ENCODE measurements around the gene MAFG. TPM values are rescaled to one million over a fixed set of nuclear protein-coding genes. Genes with fewer than 3 reads are reported as not detected.

Gene MAFG
- total RNA-seq (2022) (28.9 and 29.1 TPM in 2 replicates), Bru-seq, nascent RNA (percentile 77 among the genes with signal in this experiment), BruChase-seq, experiment 1, labeled RNA remaining after a 2-hour chase (percentile 96 among the genes with signal in this experiment), BruChase-seq, experiment 2, labeled RNA remaining after a 6-hour chase (percentile 85 among the genes with signal in this experiment)
- long read RNA-seq, full-length matches to known transcripts: 48 of 65 reads
- long read RNA-seq, partial matches to known transcripts: 1 of 65 reads
- long read RNA-seq, other reads (novel, unspliced or antisense): 16 of 65 reads

GRCh38 chr17:81927653-81928543, at the start of gene MAFG:
MAFG (minus strand) TSS chr17:81927735; CDS start chr17:81923185, 4,550 bp downstream.
- Mint-ChIP-seq H3K4me3 (ENCODE audit: unreplicated experiment) (peak within 1 kb of the TSS; percentile 77), H3K4me1 (ENCODE audit: low read depth, unreplicated experiment) (peaks cover 24% of the 10 kb centered on the region), H3K9me3 (ENCODE audit: unreplicated experiment) (no peaks in the 10 kb centered on the region), H3K36me3 (ENCODE audit: insufficient read depth, unreplicated experiment) (peaks cover 28% of the 10 kb centered on the region), H3K27me3 (ENCODE audit: insufficient read depth, unreplicated experiment) (no peaks in the 10 kb centered on the region), H3K27ac (ENCODE audit: unreplicated experiment) (peak within 1 kb of the TSS; percentile 85)
- BruUV-seq (replicated peaks): no TSS peak
- POLR2A ChIA-PET: interaction anchor here (0.5 to 1.7 kb wide), 8 partner anchors 10 to 454 kb away, joined by 3 to 11 read pairs (median 4); partner anchors contain the start of genes CENPX, LRRC45 and SIRT7
- Histone ChIP-seq H3K36me3 (ENCODE audit: control insufficient read depth, insufficient read depth, low read length) (no peaks in the 10 kb centered on the region), H3K4me1 (peaks cover 14% of the 10 kb centered on the region), H3K27me3 (replicated peaks; ENCODE audit: control insufficient read depth, insufficient read depth, low read length) (no peaks in the 10 kb centered on the region), H3K4me3 (ENCODE audit: low read depth, low read length) (peak within 1 kb of the TSS; percentile 89), H3K9me3 (no peaks in the 10 kb centered on the region)
- peak; percentile 22 to 26 for TF ChIP-seq CTCF (IDR thresholded peaks at IDR 0.05; ENCODE audit: insufficient read depth in 1 of 2, low read depth in 1 of 2, low read length in 1 of 2, severe bottlenecking in 1 of 2, unreplicated experiment in 1 of 2)
- intact Hi-C loops (cut with micrococcal nuclease; ENCODE audit: unreplicated experiment): loop anchor here (2.0 to 5.0 kb wide), 3 partner anchors 17 to 594 kb away; partner anchors contain the start of genes CENPX, LRRC45 and PCYT2
- peak; percentile 90 to 94 for DNase-seq
- CTCF ChIA-PET: interaction anchor here (0.5 to 2.1 kb wide), 19 partner anchors 9 to 197 kb away, joined by 3 to 11 read pairs (median 3); partner anchors contain the start of genes ANAPC11, DCXR, NOTUM and PYCR1

GRCh38 chr17:81976332-81977210, 49.0 kb upstream of the MAFG start:
- Histone ChIP-seq H3K9me3 (peaks cover 12% of the 10 kb centered on the region), H3K27me3 (replicated peaks; ENCODE audit: control insufficient read depth, insufficient read depth, low read length) (no peaks in the 10 kb centered on the region), H3K4me1 (peaks cover 8% of the 10 kb centered on the region; the same call in 1 of the 2 replicates), H3K36me3 (ENCODE audit: control insufficient read depth, insufficient read depth, low read length) (no peaks in the 10 kb centered on the region), H3K4me3 (ENCODE audit: low read depth, low read length) (peak overlapping the region; percentile 79)
- Mint-ChIP-seq H3K9me3 (ENCODE audit: unreplicated experiment) (no peaks in the 10 kb centered on the region), H3K27me3 (ENCODE audit: insufficient read depth, unreplicated experiment) (no peaks in the 10 kb centered on the region), H3K36me3 (ENCODE audit: insufficient read depth, unreplicated experiment) (peaks cover 42% of the 10 kb centered on the region), H3K27ac (ENCODE audit: unreplicated experiment) (peak overlapping the region; percentile 97), H3K4me3 (ENCODE audit: unreplicated experiment) (peak overlapping the region; percentile 98), H3K4me1 (ENCODE audit: low read depth, unreplicated experiment) (peaks cover 5% of the 10 kb centered on the region)
- ChIA-PET POLR2A (interaction anchor here (0.5 to 1.0 kb wide), 5 partner anchors 9 to 120 kb away, joined by 3 to 7 read pairs (median 7); no protein-coding TSS in a partner anchor), CTCF (interaction anchor here (0.5 to 1.4 kb wide), 3 partner anchors 8 to 43 kb away, joined by 3 to 11 read pairs (median 5); no protein-coding TSS in a partner anchor)
- intact Hi-C loops (cut with micrococcal nuclease; ENCODE audit: unreplicated experiment): loop anchor here (1.0 kb wide), 2 partner anchors 8 to 47 kb away; partner anchors contain the start of gene LRRC45
- no peak for TF ChIP-seq CTCF (IDR thresholded peaks at IDR 0.05; ENCODE audit: insufficient read depth in 1 of 2, low read depth in 1 of 2, low read length in 1 of 2, severe bottlenecking in 1 of 2, unreplicated experiment in 1 of 2)
- TSS peak; percentile 67 for BruUV-seq (replicated peaks)
- peak; percentile 65 to 72 for DNase-seq
